ENCODE measurements around the gene IL12B. TPM values are rescaled to one million over a fixed set of nuclear protein-coding genes. Genes with fewer than 3 reads are reported as not detected.
"Not testable (repeated sequence)": the region's sequence is repeated elsewhere in the genome, so short reads cannot be mapped to it uniquely, and the experiment has no call there.

The IL12B gene
- total RNA-seq = 0.05 TPM in 1 of 2 replicates, not detected in the other

- intact Hi-C loops (cut with micrococcal nuclease) = loop anchor here (10.0 kb wide), 1 partner anchor 115 kb away; no protein-coding TSS in a partner anchor
Observed at GRCh38 chr5:159330131-159330800, at the start of gene IL12B. IL12B (minus strand) TSS chr5:159330487; CDS start chr5:159326782, 3,705 bp downstream.

DNA sequence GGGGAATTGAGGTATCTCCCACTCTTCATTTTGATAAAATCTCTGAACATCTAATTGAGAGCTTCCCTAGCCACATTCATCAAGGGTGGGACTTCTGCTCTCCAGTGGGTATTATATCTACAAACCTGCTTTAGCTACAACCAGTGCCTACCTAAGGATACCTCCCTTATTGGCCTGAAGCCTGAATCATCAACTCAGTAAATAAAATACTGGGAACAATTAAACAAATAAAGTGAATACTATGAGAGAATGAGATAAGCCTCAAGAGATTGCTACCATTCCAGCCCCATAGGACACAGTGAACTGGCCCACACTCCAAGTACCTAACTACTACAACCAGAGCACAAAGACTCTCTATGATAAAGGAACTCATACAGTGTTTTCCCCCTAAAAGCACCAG, 47.4 kb upstream of the IL12B start:
- intact Hi-C loops (cut with micrococcal nuclease) = no loop called here

DNA sequence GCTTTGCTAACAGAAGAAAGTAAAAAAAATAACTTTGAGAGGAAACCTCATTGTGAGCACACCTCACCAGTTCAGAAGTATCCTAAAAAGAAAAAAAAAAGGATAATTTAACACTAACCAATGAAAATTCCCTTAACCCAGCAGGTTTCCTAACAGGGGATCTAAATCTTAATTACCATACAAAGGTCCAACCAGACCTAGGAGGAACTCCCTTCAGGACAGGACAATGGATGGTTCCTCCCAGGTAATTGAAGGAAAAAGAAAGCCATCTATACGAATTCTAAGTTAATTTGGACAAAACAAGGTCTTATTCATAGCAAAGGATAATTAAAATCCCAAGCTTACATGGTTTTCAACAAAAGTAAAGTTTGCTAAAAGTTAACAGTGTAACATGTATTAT, 37.6 kb upstream of the IL12B start:
- intact Hi-C loops (cut with micrococcal nuclease) = not testable (repeated sequence)

- intact Hi-C loops (cut with micrococcal nuclease) = not testable (repeated sequence)
Observed at GRCh38 chr5:159366776-159367175, 36.5 kb upstream of the IL12B start.

DNA sequence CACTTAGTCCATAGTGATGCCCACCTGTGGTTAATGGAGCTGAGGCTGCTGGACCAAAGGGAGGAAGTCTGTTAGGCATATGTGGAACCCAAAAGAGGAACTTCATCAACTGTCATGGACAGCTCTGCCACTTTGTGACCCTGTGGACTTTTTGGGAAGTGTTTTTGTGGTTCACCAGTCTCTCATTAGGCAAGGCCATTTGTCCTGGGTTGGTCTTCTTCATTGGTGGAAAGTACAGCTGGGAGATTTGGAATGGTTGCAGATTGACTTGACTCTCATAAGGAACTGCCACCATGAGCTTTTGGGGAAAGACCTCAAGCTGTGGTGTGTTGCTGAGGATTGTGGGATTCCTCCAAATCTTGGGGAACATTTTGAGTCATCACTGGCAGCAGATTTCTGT, 31.9 kb upstream of the IL12B start:
- intact Hi-C loops (cut with micrococcal nuclease) = no loop called here

GRCh38 chr5:159359871-159360270, 29.6 kb upstream of the IL12B start:
- intact Hi-C loops (cut with micrococcal nuclease) = not testable (repeated sequence)

DNA sequence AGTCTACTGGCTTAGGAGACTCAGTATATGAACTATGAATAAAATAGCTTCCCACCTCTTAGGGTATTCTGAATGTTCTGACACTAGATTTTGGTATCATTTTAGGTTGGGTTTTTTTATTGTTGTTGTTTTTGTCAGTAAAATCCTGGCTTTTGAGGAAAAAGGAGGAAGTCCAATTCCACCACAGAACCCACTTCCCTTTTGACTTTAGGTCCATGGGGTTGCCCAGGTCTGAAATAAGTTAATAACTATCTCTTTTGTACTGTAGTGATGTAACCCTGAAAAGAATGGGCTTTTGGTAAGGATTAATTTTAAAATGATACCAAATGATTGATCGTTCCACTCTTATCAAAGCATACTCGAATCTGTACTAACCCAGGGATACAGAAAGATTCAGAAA, 29.1 kb upstream of the IL12B start:
- intact Hi-C loops (cut with micrococcal nuclease) = no loop called here

DNA sequence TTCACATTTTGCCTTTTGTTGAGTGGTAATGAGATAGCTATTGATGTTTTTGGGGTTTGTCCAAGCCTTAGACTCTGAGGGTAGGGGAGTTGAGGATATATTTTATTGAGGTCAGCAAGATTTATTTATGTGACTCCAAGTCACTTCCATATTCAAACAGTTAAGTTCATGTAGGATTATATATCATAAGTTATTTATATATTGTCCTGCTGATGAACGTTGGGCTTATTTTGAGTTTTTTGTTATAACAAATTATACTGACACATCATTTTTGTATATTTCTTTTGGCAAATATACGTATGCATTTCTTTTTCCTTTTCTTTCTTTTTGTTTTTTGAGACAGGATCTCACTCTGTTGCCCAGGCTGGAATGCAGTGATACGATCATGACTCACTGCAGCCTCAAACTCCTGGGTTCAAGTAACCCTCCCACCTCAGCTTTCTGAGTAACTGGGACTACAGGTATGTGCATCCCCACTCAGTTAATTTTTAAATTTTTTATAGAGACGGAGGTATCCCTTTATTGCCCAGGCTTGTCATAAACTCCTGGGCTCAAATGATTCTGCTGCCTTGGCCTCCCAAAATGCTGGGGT, 23.5 kb upstream of the IL12B start:
- intact Hi-C loops (cut with micrococcal nuclease) = no loop called here

DNA sequence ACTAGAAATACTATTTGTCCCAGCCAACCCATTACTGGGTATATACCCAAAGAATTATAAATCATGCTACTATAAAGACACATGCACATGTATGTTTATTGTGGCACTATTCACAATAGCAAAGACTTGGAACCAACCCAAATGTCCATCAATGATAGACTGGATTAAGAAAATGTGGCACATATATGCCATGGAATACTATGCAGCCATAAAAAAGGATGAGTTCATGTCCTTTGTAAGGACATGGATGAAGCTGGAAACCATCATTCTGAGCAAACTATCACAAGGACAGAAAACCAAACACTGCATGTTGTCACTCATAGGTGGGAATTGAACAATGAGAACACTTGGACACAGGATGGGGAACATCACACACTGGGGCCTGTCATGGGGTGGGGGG, 20.4 kb upstream of the IL12B start:
- intact Hi-C loops (cut with micrococcal nuclease) = not testable (repeated sequence)

DNA sequence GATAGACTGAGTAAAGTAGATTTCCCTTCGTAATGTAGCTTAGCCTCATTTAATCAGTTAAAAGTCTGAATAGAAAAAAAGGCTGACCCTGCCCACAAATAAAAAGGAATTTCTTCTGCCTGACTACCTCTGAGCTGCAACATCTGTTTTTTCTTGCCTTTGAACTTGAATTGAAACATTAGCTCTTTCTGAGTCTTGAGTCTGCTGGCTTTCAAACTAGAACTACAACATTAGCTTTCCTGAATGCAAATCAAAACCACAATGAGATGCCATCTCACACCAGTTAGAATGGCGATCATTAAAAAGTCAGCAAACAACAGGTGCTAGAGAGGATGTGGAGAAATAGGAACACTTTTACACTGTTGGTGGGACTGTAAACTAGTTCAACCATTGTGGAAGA, 19.9 kb upstream of the IL12B start:
- intact Hi-C loops (cut with micrococcal nuclease) = not testable (repeated sequence)

GRCh38 chr5:159345861-159346260, 15.6 kb upstream of the IL12B start:
- intact Hi-C loops (cut with micrococcal nuclease) = no loop called here

DNA sequence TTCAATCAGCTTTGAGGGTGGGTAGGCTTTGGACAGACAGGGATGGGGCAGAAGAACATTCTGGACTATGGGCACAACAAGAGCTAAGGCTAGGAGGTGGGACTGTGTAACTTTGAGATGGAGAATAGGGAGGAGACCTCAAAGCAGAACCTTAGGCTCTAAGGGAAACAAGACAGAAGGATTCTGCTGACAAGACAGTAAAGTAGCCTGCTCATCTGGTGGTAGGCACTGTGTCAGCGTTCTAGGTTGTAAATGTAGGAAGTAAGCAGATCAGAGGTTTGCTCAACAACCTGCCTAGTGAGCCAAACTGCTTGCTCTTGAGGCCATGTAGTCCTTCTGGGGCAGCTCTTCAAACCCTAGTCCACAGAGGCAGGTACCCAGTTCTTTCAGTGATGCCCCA, 15.0 kb upstream of the IL12B start:
- intact Hi-C loops (cut with micrococcal nuclease) = no loop called here

DNA sequence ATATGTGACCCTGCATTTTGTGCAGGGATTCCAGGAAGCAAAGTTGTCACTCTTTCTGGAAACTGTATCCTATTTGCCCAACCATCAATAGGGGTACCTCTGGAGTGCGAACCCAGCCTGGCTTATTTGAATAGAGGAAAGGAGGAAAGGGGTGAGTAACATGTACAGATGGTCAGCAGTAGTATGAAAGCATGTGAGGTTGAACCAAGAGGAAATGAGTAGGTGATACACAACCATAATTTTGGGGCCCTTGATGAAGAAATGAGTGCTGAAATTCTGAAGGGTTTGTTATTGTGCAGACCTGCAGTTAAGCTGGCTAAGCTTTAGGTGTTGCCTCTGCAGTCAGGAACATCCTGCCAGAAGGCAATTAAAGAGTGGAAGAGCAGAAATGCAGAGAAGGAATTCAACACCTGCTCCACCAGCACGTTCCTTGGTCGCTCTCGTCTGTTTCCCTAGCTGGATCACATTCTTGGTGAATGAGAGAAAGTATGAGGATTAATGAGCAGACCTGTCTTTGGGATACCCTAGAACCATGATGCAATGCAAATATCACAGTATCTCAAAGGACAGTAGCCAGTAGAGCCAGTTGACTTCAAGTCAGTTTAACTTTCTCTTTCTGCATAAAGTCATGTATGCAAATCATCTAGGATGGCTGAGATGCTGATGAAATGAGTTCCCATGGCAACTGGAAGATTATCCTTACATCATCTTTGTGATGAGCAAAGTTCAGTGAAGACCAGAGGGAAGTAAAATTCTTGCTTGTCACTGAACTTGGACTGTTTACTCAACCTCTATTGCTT, 13.2 kb upstream of the IL12B start:
- intact Hi-C loops (cut with micrococcal nuclease) = no loop called here

DNA sequence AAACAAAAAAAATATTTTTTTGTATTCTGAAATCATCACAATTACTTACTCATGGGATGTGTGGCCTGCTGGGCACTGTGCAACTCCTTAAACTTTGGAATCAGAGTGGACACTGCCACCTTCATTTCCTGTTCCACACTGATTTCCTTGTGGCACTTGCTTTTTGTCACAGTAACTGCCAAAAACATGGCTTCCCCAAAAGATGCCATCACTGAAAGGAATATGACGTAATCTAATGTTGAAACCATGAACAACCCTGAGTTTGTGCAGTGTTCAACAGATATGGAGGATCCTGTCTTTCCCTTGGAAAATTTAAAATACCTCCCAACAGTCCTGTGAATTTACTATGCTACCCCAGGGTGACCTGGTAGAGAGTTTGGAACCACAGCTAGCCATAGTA, 12.6 kb upstream of the IL12B start:
- intact Hi-C loops (cut with micrococcal nuclease) = no loop called here

DNA sequence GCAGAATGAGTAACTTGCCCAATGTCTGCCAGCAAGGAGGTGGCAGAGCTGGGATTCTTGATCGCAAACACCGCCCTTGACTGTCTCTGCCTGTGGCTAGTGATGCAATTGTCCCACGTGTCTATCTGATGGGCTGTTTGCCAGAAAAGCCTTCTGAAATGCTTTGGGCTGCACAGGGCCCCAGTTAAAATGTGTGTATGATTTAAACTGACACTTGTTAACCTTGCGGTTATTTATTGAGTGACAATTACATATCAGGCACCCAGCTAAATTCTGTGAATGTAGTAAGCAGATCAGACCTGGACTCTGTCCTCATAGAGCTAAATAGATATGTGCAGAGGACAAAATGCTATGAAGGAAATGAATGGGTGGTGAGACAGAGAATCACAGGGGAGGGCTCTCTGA, 11.6 kb upstream of the IL12B start:
- intact Hi-C loops (cut with micrococcal nuclease) = no loop called here

- intact Hi-C loops (cut with micrococcal nuclease) = no loop called here
Observed at GRCh38 chr5:159341145-159341544, 10.9 kb upstream of the IL12B start.

- intact Hi-C loops (cut with micrococcal nuclease) = no loop called here
Observed at GRCh38 chr5:159340511-159340910, 10.2 kb upstream of the IL12B start.

DNA sequence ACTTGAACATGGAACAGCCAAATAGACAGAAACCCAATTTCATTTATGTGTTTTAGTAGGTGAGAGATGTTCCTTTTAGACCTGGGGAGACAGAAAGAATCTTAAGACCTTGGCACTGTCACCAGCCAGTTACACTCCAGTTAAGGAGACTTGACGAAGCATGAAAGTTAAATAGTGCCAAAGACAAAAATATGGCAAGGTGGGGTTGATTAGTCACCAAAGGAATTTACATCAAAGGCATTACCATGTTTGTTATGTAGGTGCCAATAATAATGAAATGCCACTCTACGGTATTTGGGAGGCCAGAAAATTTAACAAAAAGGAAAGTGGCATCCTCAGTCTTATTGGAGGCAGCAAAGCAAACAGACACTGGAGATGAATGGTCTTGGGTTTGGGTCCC, 9.2 kb upstream of the IL12B start:
- intact Hi-C loops (cut with micrococcal nuclease) = loop anchor here (5.0 to 10.0 kb wide), 2 partner anchors 105 to 1083 kb away; partner anchors contain the start of gene PTTG1

DNA sequence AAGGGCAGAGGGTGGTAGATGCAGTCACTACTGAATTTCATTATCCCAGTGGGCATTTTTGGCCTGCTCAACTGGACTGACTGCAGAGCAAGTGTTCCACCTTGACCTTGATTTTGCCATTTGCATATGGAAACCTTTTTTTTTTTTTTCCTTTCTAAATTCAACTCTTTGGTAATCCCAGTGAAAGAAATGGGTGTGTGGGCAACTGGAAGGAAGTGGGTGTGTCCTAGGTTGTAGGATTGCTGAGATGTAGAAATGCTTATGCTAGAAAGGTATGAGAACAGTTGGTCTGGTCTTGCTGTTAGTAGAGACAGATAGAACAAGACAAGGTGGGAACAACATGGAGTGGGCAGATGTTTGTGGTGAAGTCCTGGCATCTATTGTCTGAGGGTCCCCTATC, 7.8 kb upstream of the IL12B start:
- intact Hi-C loops (cut with micrococcal nuclease) = loop anchor here (5.0 to 10.0 kb wide), 2 partner anchors 107 to 1084 kb away; partner anchors contain the start of gene PTTG1

DNA sequence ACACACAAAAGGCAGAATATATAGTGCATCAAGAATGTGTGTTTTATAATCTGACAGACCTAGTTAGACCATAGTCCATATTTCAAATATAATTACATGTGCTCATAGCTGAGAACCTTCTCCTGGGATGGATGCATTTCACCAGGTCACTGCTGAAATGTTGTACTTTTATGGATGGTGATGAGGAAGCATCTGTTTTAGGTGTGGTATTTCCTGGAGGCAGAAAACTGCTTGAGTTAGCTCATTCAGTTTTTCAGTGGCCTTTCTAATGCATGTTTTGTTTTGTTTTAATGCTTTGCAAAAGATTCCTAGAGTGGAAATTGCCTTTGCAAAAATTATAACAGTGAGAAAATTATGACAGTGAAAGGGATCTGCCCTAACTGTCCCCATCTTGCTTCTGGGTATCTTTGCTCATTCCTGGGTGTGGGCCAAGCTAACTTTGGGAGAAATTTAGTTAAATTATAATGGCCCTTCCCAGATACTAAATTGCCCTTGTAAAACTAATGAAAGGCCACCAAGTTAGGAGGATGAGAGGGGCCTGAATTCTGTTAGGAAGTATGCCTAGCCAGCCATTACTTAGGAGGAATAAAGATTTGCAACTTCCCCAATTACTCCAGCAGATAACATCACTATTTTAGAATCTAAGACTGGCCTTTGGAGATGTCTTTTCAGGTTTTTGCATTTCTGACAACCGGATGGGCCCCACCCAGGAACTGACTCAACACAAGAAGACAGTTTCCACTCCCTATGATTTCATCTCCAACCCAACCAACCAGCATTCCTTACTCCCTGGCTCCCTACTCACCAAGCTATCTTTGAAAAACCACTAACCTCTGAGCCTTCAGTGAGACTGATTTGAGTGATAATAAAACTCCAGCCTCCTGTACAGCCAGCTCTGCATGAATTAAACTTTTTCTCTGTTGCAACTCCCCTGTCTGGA, 7.0 kb upstream of the IL12B start:
- intact Hi-C loops (cut with micrococcal nuclease) = loop anchor here (1.0 to 10.0 kb wide), 6 partner anchors 74 to 1085 kb away; partner anchors contain the start of genes PTTG1, RNF145 and UBLCP1

GRCh38 chr5:159336586-159336985, 6.3 kb upstream of the IL12B start:
- intact Hi-C loops (cut with micrococcal nuclease) = loop anchor here (2.0 to 10.0 kb wide), 4 partner anchors 74 to 1086 kb away; partner anchors contain the start of genes PTTG1, RNF145 and UBLCP1

Measured in T-helper 2 cell treated with Interferon-gamma antibody and Interleukin-4, amounts not matched to agents 100 ng/mL and 5 ng/mL, for 36 hours (primary cell).